ENCODE data around the gene TSPAN16. TPM values are rescaled to one million over a fixed set of nuclear protein-coding genes. Genes with fewer than 3 reads are reported as not detected.

TSPAN16 gene
- total and polyA plus RNA-seq, 2 of the 13 experiments (the other 11 are each of a cell fraction or from before 2014, with no cell fraction given): not detected

- no peak for TF ChIP-seq CREB1 (IDR thresholded peaks at IDR 0.05)
- TF ChIP-seq CREB1 (CRISPR knock-in tag; IDR thresholded peaks at IDR 0.05): peak; percentile 27; the same call in 1 of the 2 replicates
- no peak for TF ChIP-seq ARID2 (CRISPR knock-in tag; IDR thresholded peaks at IDR 0.05; ENCODE audit: borderline replicate concordance)
- TF ChIP-seq HOXA3 (CRISPR knock-in tag; IDR thresholded peaks at IDR 0.05): peak; percentile 68
- TF ChIP-seq HMGA1 (CRISPR knock-in tag; conservative IDR thresholded peaks at IDR 0.05): no peak
- no peak for TF ChIP-seq KAT8 (CRISPR knock-in tag; IDR thresholded peaks at IDR 0.05)
- TF ChIP-seq WIZ (CRISPR knock-in tag; IDR thresholded peaks at IDR 0.05): no peak
- no peak for TF ChIP-seq LCORL (IDR thresholded peaks at IDR 0.05)
- peak; percentile 98 for TF ChIP-seq LCORL (CRISPR knock-in tag; IDR thresholded peaks at IDR 0.05)
- TF ChIP-seq PHF21A (CRISPR knock-in tag; IDR thresholded peaks at IDR 0.05): no peak
- TF ChIP-seq MAFG (CRISPR knock-in tag; IDR thresholded peaks at IDR 0.05): no peak
- TF ChIP-seq HES4 (CRISPR knock-in tag; IDR thresholded peaks at IDR 0.05; ENCODE audit: borderline replicate concordance): no peak
- no peak for TF ChIP-seq FOXP1 (IDR thresholded peaks at IDR 0.05)
- no peak for TF ChIP-seq FOXP1 (CRISPR knock-in tag; IDR thresholded peaks at IDR 0.05)
- TF ChIP-seq ZNF784 (CRISPR knock-in tag; IDR thresholded peaks at IDR 0.05; ENCODE audit: borderline replicate concordance): no peak
- TF ChIP-seq CBX5 (CRISPR knock-in tag; IDR thresholded peaks at IDR 0.05; ENCODE audit: borderline replicate concordance): peak; percentile 68; the same call in 1 of the 2 replicates
- peak; percentile 24; the same call in 1 of the 2 replicates for TF ChIP-seq ZKSCAN8 (CRISPR knock-in tag; IDR thresholded peaks at IDR 0.05; ENCODE audit: borderline replicate concordance)
- TF ChIP-seq TBX3 (IDR thresholded peaks at IDR 0.05; ENCODE audit: borderline replicate concordance): no peak
- TF ChIP-seq ZNF615 (CRISPR knock-in tag; IDR thresholded peaks at IDR 0.05; ENCODE audit: borderline replicate concordance): no peak
- TF ChIP-seq ZNF253 (CRISPR knock-in tag; IDR thresholded peaks at IDR 0.05; ENCODE audit: borderline replicate concordance): no peak
- TF ChIP-seq FUBP1 (CRISPR knock-in tag; IDR thresholded peaks at IDR 0.05; ENCODE audit: borderline replicate concordance): no peak
- no peak for TF ChIP-seq SIN3B (IDR thresholded peaks at IDR 0.05; ENCODE audit: low read length)
- no peak for TF ChIP-seq ZNF839 (CRISPR knock-in tag; IDR thresholded peaks at IDR 0.05; ENCODE audit: borderline replicate concordance)
- TF ChIP-seq ZNF891 (CRISPR knock-in tag; IDR thresholded peaks at IDR 0.05): no peak
- TF ChIP-seq ZNF136 (CRISPR knock-in tag; IDR thresholded peaks at IDR 0.05; ENCODE audit: low read depth): no peak
- peak; percentile 51 for TF ChIP-seq REPIN1 (CRISPR knock-in tag; IDR thresholded peaks at IDR 0.05; ENCODE audit: borderline replicate concordance, low read depth)
- no peak for TF ChIP-seq DRAP1 (CRISPR knock-in tag; IDR thresholded peaks at IDR 0.05)
Measured at GRCh38 chr19:11293433-11294389, 2.2 kb upstream of the TSPAN16 start (continued).
